ENCODE results near the gene CACNA1E.

Gene CACNA1E

DNA sequence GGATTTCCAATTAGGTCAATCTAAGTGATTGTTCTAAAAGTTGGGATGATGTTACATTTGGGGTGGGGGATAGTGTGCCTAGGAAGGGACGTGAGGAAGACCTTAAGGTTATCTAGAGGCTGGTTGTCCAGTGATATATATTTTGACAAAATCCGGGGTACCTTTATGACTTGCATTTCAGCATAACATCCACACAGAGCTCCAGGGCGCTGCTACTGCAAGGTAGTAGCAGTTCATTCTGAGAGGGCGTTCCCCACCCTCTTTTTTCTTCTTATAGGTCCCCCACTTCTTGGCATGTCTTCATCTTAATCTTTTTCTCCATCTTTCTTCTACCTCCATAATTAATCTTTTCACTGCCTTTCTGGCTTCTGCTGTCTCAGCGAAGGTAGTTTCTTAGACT is 161.9 kb downstream of the CACNA1E start:
- no peak for DNase-seq

DNA sequence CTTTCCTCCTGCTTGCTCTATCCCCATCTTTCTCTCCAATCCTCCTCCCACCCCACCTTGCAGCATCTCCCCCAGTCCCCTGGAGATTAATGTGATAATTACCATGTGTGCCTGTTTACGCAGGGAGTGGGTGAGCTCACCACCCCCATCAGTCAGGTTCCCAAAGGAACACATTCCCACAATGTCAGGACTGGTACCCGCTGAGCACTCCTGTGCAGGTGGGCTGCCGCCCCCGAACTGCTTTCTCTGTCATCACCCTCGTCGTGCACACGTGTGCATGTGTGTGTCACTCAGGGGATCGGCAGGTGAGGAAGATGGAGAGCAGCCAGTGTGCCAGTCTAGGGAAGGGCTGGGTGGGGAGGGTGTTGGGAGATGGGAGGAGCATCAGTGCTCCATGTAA is 163.4 kb downstream of the CACNA1E start:
- DNase-seq, result no peak

DNA sequence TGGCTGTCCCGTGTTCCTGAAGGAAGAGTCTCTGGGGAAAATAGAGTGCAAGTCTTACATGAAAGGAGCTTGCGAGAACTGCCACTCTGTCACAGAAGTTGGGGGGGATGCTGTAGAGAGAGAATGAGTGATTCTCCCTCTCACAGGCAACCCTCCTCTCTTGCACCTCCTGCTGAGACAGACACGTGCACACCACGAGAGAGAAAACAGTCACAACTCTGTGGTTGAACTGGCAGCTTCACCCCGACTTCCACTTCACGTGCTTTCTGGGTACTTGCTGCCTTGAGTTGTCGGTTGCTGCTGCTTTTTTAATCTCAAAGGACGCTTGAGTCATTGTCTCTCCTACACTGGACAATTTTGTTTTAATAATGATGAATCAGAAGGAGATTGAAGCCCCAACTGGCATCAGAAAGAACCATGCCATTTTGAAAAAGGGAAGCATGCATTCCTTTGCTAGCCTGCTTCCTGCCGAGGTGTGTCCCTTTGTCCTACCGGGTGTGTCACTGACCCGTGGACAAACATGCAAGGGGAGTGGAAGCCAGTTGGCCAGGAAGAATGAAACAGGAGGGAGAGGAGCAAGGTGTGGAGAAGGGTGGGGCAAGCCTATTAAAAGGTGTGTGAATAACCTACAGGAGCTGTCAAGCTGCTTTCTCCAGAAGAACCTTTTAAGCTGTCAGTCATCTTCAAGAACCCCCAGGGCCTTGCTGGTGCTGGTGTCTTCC is 164.2 kb downstream of the CACNA1E start:
- DNase-seq, result no peak

DNA sequence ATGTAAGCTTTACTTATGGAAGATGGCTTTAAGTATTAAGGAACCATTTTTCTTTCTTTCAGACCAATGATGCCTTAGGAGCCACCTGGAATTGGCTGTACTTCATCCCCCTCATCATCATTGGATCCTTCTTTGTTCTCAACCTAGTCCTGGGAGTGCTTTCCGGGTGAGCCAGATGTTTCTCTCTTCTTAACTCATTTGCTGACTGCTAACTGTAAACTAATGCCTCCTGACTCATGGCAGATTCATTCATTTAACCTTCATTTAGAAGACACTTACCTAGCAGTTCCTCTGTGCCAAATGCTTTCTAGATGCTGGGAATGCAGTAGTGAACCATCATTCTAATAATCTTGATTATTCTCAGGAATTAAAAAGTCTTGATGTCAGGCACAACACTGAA is 168.0 kb downstream of the CACNA1E start:
- no peak for DNase-seq

DNA sequence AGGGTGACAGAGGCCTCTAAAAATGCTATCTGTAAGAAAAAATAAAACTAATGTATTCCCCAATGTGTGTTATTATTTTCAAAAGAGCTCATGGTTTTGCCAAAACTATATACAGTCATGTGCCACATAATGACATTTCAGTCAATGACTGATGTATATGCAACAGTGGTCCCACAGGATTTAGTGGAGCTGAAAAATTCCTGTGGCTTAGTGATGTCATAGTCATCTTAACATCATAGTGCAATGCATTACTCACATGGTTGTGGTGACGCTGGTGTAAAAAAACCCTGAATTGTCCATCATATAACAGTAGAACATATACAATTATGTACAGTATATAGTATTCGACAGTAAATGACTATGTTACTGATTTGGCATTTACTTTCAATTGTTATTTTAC is 172.4 kb downstream of the CACNA1E start:
- no peak for DNase-seq

DNA sequence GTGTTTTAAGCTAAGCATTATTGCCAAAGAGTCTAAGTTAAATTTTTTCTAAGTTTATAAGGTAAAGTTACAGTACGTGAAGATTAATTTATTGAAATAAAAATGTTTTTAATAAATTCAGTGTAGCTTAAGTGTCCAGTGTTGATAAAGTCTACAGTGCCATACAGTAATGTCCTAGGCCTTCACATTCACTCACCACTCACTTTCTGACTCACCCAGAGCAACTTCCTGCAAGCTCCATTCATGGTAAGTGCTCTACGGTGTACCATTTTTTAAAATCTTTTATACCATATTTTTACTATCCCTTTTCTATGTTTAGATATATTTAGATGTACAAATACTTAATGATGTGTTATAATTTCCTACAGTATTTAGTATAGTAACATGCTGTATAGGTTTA is 173.2 kb downstream of the CACNA1E start:
- DNase-seq, result no peak

DNA sequence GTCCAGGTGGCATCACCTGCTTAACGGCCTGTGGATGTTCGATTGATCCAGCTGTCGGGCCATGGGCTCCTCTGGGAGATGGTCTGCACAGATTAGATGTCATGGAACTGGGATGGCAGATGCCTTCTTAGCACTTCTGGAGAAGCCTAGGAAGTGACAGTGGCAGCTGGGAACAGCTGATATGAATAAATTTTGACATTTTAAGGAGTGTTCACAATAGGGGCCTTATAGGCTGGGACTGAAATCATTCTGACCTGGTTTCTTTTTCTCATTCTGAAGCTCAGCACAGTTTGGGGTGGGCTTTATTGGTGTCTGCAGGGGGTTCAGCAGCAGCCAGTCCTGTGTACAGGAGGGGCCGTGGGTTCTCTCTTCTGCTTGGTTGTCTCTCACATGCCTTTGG is 175.3 kb downstream of the CACNA1E start:
- no peak for DNase-seq

DNA sequence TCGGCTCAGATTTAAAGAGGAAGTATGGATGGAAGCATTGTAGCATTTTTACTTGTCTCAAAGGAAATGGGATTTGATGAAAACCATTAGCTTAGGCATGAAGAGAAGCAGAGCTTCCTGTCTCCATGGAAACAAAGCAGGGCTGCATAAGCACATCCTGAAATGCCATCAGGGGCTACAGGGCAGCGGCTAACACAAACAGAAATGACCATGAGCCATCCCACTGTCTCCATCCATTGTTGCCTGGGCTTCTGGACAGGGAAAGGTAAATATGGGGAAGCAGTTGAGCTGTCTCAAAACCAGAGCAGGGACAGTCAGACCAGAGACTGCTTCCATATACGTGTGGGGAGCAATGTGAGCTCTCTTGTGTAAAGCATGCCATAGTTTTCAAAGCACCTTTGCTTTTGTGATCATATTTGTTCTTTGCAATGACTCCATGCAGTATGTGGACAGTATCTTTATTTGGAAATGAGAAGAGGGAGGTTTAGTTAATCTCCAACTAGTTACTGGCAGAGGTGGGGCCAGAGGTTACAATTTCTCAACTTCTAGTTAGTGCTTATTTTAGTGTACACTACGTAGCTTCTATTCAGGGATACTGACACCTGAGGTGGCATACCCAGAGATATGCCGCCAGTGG is 176.1 kb downstream of the CACNA1E start:
- DNase-seq, result no peak

DNA sequence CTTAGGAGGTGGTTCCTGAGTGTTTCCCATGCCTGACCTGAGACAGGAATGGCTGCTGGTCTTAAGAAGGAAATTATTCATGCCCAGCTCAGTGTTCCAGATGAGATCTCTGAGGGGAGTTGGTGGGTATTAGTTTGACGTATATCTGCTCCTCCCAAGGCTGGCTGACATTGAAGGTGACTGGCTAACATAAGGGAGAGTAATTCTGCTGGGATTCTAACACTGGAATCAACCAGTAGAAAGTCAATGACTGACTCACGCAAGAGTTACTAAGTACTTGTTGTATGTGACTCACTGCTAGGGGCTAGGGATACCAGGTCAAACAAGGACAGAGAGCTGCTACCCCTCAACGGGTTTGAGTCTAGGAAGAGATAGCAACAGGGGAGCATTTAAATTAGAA is 177.3 kb downstream of the CACNA1E start:
- DNase-seq, result no peak

DNA sequence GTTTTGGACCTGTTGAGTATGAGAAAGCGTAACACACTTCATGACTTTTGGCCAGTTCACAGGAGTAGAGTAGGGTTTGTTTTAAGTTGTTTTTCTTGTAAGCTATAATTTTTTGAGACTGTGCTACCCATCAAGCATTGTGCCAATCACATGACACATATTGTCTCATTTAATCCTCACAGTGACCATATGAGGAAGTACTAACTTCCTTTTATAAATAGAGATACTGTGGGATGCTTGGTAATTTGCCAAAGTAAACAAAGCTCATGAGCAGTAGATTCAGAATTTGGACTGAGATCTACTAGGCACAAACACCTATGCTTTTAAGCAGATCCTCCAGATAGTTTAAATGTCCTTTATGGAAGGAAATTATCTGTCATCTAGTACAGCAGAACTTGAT is 178.3 kb downstream of the CACNA1E start:
- DNase-seq, result no peak

DNA sequence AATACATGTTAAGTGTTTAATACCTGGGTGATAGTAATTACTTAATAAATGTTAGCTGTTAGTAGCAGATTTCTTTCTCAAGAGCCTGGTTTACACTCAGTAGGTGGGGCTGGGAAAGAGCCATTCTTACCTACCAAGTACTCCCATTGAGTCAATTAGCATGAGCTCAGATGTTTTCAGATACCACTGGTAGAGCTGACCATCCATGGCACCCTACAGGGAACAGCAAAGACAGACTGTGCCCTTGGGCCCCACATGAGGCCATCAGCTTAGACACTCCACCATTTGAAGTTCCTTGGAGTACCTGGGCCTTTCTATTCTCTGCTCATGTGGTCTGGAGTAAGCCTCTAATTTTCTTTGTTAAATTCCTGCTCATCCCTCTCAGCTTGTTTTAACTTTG is 179.3 kb downstream of the CACNA1E start:
- DNase-seq, result no peak

DNA sequence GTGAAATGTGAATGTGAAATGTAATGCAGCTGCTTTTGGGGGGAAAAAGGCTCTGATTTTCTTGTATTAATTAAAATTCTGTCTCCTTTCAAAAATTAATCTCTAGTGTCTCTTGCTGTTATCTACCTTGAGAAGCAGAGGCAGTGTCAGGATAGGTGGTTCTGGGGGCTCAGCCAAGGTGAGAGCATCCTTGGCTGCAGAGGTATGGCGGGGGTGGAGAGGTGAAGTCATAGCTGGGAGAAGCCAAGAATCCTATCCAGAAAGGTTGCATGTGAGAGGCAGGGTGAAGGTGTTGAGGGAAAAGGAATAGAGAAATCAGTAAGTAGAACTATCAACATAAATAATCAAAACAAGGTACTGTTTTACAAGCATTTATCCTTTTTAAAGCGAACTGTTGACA is 181.2 kb downstream of the CACNA1E start:
- no peak for DNase-seq

DNA sequence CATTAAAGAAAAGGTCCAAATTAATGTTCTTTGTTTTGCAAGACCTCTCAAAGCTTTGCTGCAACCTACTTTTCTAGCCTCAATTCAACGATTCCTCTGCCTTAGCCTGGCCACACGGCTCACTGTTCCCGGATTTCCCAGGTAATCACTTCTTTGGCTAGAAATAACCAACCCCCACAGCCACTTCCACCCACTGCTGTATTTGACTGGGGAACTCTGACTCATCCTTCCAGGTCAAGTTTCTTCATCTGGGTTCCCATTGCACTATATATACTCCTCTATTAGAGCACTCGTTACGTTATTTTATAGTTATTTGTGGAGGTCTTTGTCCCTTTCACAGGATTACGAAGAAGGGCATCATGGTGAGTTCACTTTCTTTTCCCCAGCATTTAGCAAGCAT is 185.9 kb downstream of the CACNA1E start:
- no peak for DNase-seq

DNA sequence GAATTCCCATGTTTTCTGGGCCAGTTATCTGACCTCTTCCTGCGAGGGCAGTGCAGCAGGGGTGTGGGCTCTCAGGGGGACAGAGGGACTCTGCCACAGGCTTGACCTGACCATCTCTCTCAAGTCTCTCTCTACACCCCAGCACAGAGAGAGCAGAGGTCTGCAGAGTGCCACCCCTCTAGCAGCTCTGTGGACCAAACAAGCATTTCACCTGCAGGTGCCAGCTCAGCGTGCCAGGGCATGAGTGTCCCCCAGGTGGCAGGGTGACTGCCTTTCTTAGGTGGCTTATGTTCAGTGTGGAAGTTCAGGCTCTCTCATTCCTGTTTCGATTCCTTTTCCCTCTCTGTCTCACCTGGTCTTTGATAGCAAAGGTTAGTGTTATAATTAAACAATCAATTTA is 191.3 kb downstream of the CACNA1E start:
- no peak for DNase-seq

DNA sequence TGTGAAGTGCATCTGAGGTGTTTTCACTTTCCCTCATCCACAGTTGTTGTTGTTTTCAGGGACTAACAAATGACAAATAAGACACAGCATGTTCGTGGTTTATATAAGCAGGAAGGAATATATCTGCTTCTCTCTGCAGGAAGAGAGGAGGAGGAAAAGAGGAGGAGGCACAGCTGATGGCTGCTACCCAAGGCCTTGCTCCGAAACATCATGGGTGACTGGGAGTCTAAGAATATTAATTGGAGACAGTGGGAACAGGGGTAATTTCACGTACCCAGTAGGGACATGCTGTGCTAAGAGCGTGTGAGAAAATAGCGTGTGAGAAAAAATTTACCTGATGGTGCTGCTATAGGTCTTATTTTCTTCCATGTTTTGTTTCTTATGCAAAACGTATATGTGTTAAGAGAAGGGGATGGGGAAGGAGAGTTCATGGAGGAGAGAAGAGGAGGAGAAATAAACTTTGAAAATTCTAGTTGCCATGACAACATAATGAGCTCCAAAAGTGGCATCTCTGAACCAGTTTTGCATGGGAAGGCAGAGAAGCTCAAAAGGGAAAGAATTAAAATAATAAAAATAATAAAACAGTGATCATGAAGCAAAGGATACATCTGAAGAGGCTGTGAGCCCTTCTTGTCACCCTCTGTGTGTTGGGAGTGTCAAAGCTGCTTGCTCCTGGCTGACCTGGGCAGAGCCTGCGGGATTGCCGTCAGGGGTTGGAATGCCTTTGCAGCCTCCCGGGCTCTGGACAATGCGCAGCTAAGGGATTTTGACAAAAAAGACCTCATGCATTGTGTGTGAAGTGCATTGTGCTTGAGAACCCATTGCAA is 192.0 kb downstream of the CACNA1E start:
- DNase-seq, result no peak

DNA sequence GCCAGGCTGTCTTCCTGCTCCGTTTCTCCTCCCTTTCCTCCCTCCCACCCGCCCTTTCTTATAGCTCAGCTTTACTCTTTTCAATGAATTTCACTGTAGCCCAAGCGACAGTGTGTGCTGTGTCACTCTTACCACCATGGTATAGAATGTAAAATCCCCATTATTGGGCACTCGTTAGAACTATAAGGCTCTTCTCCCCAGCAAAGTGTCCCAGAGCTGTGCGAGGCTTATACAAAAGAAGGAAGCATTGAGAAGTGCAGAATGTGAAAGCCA is 192.5 kb downstream of the CACNA1E start:
- DNase-seq, result no peak

DNA sequence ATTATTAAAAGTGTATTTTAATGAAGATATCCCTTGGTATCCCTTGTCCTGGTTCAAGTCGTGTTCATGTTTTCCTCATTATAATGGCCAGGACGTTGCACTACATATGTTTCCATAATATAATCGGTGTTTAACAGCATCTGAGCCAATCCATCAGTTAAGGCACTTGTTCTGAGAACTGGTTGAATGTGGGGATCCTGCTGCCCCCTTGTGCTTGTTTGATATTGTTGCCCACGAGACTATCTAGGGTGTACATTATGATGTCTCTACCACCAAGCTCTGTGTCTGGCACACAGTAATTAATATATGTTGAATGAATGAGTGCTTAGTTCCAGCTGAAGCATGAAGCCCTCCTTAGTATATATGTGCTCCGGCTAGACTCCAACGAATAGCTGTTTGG is 193.0 kb downstream of the CACNA1E start:
- DNase-seq, result no peak

DNA sequence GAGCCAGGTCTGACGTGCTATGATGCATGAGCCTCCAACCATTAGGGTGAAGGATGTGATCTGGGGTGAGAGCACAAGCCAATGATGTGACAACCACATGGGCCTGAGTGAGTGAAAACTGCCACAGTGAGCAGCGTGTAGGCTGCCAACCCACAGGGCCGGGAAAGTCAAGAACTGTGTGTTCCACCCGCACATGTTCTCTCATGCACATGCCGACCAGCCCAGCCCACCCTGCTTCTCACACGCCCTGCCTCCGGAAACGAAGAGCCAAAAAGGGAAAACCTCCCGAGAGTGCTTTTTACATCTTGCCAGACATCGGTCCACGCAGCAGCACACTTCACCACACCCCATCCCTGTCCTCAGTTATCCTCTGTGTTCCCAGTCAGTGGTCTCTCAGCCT is 197.0 kb downstream of the CACNA1E start:
- no peak for DNase-seq

DNA sequence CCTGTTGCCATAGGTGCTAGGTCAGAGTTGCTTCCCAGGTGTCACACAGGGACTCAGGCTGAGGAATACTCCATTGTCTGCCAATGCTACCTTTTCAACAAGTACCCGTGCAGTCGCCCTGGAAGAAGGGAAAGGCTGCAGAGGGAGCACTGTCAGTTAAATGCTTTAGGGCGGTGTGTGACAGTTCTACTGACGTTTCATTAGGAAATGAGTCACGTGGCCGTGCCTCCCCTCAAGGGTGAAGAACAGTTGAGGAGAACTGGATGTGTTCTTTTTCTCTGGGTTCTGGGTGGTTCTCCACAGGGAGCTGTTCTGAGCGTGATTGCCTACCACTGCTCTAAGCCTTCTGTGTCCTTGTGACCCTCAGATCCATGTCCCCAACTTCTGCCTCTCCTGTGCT is 197.6 kb downstream of the CACNA1E start:
- DNase-seq, result no peak

DNA sequence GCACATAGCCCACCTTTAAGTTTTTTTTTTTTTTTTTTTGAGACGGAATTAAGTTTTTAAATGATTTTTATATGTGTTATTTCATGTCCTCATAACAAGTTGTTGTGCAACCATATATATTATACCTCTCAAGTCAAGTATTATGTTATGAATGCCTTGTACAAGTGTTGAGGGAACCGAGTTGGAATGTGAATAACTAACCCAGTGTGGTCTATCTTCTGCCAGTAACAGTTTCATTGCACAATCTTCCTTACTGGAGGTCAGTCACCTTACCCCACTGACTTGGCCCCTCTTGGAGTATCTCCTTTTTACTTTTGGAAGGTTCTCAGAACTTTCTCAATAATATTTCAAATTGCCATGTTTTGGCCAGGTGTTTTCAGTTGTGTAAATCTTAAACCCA is 201.9 kb downstream of the CACNA1E start:
- no peak for DNase-seq

DNA sequence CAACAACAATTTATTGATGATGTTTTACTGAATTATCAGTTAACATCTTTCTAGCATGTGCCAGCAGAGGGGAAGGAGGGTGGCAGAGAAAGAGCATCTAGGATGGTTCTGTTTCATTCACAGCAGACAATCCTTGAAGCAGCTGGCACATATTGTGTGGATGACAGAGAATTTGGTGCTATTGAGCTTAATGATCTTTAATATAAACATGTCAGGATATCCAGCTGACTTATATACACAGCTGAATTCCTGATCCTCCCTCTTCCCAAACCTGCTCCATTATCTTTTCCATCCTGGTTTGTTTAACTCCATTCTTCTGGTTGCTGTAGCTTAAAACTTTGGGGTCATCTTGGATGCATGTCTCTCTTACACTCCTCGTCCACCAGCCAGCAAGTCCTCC is 218.6 kb downstream of the CACNA1E start:
- no peak for DNase-seq

DNA sequence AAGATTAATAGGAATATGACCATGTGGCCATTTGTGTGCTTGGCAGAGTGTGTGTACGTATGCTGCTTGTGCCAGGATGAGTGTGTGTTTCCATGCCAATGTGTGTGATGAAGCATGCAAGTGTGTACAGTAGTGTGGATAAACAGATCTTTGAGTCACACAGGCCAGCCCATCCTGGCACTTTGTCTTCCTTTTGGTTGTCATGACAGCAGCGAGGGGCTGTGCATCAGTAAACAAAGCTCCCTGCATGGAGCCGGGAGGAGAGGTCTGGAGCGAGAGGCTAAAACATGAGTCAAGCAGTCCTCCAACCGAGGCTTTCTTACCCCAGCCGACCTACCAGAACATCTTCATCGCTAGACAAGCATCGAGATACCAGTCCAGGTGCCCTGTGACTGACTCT is 221.2 kb downstream of the CACNA1E start:
- DNase-seq, result no peak

DNA sequence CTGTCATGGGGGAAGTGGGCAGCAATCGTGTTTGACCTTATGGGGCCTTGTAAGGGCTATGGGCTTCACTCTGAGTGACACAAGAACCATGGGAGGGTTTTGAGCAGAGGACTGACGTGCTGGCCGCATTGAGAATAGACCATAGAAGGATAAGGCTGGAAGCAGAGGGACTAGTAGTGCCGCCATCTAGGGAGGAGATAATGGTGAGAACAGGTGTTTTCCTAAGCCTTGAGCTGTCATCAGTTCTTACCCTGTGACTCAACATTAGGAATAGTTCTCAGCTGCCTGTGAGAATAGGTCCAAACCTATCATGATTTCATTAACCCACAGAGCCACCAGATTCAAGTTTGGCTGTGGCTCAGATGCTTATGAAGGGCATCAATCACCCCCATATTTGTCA is 228.5 kb downstream of the CACNA1E start:
- DNase-seq, result no peak

DNA sequence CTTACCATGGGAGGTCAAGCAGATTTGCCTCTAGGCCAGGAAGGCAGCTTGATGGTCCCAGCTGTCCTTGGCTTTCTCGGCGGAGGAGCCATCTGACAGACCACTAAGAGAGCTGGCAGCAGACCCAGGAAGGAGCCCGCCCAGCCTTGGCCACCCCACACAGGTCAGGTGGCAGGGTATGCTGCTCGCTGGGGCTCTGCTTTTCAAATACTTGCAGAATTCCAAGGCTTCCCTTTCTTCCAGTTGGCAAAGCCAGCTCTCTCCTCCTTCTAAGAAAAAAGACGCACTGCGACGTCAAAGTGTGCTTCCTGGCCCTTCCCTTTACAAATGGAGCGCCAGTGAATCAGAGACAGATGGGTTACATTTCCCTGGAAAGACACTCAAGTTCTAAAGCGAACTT is 229.4 kb downstream of the CACNA1E start:
- no peak for DNase-seq

DNA sequence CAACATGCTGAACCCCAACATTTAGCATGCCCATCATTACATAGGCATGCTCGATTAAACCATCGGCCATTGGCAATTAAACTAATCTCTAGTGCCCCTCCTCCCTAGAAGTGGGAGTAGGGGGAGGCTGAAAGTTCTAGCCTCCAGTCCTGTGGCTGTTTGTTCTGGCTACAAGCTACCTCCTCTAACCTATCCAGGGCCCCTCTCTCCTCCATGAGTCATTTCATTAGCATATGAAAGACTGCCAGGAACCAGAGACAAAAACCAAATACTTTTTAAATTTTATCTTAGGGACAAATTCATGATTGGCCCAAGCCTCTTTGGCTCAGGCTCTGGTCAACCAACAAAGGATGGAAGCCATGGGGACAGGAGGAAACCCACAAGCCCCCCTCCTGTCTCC is 231.1 kb downstream of the CACNA1E start:
- DNase-seq, result no peak
